Right lobe of liver (tissue), 4 donors: Measurements from ENCODE around the gene EEFSEC.

Experiments used
- CTCF ChIP-seq, 4 donors: fragments of 200-600 bp in 3 of 4; fragments of 450-650 bp in 1 of 4; IDR thresholded peaks; one replicate each; pipeline versions ENCODE4 v1.5.1 to v1.8.0; 2016 to 2022; ENCODE audit warnings: antibody characterized with exemption in 4 of 4, mild to moderate bottlenecking in 2 of 4
- POLR2A ChIP-seq: fragments of 450-650 bp; IDR thresholded peaks from one replicate; pipeline ENCODE4 v1.6.1; 2017; ENCODE audit warnings: antibody characterized with exemption, mild to moderate bottlenecking
- donor health status: DM: no; HTN: no; CAD: no.
- donor health status: DM: no; HTN: no; CAD: no.
- donor health status: DM: no; HTN: yes; CAD: no.

GRCh38 chr3:128273841-128274573, 120.7 kb downstream of the EEFSEC start:
- TF ChIP-seq CTCF (IDR thresholded peaks at IDR 0.05) (no peak), POLR2A (no peak)
